Ovary (tissue), 3 donors: ENCODE results near the gene TMEM178A.

Experiments used
- EP300 ChIP-seq: sonication (generic); formaldehyde crosslinking; IDR thresholded peaks from one replicate; pipeline ENCODE4 v1.6.1; 2017; ENCODE audit warnings: antibody characterized with exemption
- POLR2A ChIP-seq: fragments of 450-650 bp; IDR thresholded peaks from one replicate; pipeline ENCODE4 v1.6.1; 2017; ENCODE audit warnings: antibody characterized with exemption, mild to moderate bottlenecking, moderate library complexity
- TF ChIP-seq, protein P1 (sequence below), 3 donors: fragments of 450-650 bp in 2 of 3; fragments of 200-600 bp in 1 of 3; IDR thresholded peaks; one replicate each; pipeline versions ENCODE4 v1.5.1 to v1.8.0; 2016 to 2022; ENCODE audit warnings: antibody characterized with exemption in 3 of 3, mild to moderate bottlenecking in 1 of 3
- donor health status: DM: no; HTN: no; CAD: no.

DNA sequence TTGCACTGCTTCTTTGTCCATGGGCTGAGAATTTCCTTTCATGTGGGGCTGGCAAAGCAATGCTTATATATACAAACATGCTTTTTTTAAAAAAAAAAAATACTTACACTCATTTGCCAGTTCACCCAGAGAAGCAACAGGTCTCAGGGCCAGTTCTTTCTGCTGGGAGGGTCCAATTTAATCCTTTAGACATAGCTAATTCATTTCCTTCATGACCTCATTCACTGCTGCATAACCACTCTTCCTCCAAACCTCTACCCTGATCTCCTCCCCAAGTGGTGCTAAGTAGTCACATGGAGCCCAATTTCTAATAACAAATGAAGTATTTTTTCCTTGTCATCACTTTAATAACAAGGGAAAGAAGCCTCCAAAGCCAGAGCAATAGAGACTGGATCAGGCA lies 17.1 kb upstream of the TMEM178A start:
- no peak for TF ChIP-seq EP300
- TF ChIP-seq, protein P1, sequence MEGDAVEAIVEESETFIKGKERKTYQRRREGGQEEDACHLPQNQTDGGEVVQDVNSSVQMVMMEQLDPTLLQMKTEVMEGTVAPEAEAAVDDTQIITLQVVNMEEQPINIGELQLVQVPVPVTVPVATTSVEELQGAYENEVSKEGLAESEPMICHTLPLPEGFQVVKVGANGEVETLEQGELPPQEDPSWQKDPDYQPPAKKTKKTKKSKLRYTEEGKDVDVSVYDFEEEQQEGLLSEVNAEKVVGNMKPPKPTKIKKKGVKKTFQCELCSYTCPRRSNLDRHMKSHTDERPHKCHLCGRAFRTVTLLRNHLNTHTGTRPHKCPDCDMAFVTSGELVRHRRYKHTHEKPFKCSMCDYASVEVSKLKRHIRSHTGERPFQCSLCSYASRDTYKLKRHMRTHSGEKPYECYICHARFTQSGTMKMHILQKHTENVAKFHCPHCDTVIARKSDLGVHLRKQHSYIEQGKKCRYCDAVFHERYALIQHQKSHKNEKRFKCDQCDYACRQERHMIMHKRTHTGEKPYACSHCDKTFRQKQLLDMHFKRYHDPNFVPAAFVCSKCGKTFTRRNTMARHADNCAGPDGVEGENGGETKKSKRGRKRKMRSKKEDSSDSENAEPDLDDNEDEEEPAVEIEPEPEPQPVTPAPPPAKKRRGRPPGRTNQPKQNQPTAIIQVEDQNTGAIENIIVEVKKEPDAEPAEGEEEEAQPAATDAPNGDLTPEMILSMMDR (IDR thresholded peaks at IDR 0.05), result no peak
- TF ChIP-seq POLR2A, result no peak
